Astrocyte of the spinal cord (primary cell): ENCODE data around the gene TTC9C.

ENCODE experiments used
- DNase-seq: peaks from one replicate; pipeline ENCODE4 v3.0.0; 2011; ENCODE audit warnings: low read depth, low spot score
- H3K4me3 ChIP-seq: 2 replicates; pipeline ENCODE4 v1.5.1; 2011; ENCODE audit warnings: low read depth, mild to moderate bottlenecking, low read length, moderate library complexity
- in situ Hi-C: cut with HindIII; loops from 2 replicates; pipeline ENCODE4 v1.10.0; 2017; ENCODE audit warnings: low sequenced_read_pairs
- TF ChIP-seq, protein P1 (sequence below): IDR thresholded peaks from 2 replicates; pipeline ENCODE4 v1.5.1; 2012; ENCODE audit warnings: low read depth, mild to moderate bottlenecking, low read length, inconsistent platforms

The TTC9C gene, protein sequence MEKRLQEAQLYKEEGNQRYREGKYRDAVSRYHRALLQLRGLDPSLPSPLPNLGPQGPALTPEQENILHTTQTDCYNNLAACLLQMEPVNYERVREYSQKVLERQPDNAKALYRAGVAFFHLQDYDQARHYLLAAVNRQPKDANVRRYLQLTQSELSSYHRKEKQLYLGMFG

DNA sequence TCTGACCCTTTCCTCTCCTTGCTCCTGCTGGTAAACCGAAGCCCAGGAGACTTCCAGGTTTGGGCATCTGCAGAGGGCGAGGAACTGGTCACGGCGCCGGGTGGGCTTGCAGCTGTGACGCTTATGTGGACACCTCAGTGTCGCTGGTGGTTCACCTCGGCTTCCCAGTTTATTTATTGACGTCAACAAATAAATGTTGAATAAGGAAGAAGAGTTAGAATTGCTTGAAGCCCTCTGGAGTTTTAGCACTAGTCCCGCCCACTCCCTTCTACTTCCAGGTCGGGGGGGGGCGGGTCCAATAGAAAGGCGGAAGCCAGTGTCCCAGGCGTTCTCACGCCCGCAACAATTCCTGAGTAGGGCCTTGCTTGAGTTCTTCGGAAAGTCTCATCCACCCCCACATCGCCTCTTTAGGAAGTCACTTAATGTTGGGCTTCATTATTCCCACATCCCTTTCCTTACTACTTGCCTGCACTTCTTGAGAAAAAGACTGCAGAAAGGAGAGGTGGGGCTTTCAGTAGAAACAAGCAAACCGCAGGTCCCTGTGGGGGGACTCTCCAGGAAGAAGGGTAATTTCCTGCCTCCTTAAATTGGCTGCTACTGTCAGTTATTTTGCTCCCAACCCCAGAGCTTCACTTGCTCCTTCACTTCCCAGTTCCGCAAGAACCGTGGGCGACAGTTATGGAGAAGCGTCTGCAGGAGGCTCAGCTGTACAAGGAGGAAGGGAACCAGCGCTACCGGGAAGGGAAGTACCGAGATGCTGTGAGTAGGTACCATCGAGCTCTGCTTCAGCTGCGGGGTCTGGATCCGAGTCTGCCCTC is at the start of gene TTC9C:
TTC9C (plus strand) TSS at position 316 of the 818 bp plus-strand sequence; CDS start at position 679, 363 bp downstream.
- in situ Hi-C loops = no loop called here
- peak; percentile 90 for DNase-seq
- TF ChIP-seq, protein P1, sequence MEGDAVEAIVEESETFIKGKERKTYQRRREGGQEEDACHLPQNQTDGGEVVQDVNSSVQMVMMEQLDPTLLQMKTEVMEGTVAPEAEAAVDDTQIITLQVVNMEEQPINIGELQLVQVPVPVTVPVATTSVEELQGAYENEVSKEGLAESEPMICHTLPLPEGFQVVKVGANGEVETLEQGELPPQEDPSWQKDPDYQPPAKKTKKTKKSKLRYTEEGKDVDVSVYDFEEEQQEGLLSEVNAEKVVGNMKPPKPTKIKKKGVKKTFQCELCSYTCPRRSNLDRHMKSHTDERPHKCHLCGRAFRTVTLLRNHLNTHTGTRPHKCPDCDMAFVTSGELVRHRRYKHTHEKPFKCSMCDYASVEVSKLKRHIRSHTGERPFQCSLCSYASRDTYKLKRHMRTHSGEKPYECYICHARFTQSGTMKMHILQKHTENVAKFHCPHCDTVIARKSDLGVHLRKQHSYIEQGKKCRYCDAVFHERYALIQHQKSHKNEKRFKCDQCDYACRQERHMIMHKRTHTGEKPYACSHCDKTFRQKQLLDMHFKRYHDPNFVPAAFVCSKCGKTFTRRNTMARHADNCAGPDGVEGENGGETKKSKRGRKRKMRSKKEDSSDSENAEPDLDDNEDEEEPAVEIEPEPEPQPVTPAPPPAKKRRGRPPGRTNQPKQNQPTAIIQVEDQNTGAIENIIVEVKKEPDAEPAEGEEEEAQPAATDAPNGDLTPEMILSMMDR = no peak
- H3K4me3 ChIP-seq = peak within 1 kb of the TSS; percentile 78

DNA sequence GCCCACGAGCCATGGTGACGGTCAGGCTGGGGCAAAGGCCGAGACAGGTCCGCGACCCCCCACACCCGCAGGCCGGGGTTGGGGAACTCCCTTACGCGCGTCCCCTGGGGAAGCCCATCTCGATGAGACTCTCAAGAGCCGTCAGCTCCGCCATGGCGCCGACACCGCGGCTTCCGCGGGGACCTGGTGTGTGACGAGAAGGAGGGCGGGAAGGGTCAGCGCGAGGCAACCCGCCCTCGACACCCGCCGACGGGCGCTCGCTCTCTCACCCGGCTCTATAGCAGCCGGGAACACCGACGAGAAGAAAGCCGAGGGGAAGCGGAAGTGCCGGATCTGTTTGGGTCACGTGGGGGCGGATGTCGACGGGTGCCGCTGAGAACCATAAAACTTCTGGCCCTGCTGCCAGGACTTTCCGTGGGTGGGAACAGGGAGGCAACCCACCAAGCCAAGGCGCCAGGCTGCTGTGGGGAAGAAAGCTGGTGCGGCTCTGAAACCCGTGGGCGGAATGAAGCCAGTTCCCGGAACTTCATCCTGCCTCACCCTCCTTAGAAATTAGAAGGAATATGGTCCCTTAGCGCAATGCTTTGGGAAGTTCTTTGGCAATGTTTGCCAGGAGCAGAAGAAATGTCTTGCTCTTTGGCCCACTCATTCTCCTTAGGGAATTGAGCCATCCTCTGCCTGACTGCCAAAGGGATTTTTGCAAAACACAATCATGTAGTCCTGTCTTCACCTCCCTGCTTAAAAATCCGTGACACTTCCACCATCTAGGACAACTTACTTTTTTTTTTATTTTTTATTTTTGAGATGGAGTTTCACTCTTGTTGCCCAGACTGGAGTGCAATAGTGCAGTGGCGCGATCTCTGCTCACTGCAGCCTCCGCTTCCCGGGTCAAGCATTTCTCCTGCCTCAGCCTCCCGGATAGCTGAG is 49.3 kb upstream of the TTC9C start, which contains the start of gene UBXN1:
UBXN1 (minus strand) TSS at position 304 of the 927 bp plus-strand sequence; CDS start at position 154, 150 bp downstream.
- H3K4me3 ChIP-seq = peak within 1 kb of the TSS; percentile 99
- TF ChIP-seq, protein P1 = no peak
- in situ Hi-C loops = no loop called here
- peak; percentile 86 for DNase-seq

DNA sequence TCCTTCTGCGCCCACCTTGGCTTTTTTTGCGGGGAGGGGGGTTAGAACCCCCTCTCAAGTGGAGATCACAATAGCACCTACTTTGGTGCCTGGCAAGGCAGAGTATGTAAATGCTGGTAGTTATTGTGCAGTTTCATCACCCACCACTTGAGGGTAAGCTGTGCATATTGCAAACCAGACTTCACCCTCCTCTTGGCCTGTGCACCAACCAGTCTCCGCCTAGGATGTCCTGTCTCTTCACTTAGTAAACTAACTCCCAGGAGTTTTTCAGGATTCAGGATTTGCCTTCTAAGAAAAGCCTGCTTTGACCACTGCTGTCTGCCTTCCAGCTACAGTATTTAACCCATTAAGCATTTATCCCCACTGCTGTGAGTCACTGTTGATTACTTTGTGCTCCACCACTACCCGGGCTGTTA is 47.5 kb upstream of the TTC9C start:
- TF ChIP-seq, protein P1 = peak; percentile 64
- DNase-seq = peak; percentile 75
- H3K4me3 ChIP-seq = no peak overlapping the region
- in situ Hi-C loops = no loop called here

DNA sequence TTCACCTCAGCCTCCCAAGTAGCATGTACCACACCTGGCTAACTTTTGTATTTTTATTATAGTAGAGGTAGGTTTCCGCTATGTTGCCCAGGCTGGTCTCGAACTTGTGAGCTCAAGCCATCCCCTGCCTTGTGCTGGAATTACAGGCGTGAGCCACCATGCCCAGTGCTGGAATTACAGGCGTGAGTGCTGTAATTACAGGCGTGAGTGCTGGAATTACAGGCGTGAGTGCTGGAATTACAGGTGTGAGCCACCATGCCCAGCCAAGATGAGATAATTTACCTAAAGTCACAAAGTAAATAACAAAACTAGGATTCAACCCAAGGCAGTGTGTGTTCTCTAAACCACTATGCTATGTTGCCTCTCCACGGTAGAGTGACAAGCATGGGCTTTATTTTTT is 45.8 kb upstream of the TTC9C start:
- no peak overlapping the region for H3K4me3 ChIP-seq
- TF ChIP-seq, protein P1 = no peak
- no peak for DNase-seq
- in situ Hi-C loops = no loop called here

DNA sequence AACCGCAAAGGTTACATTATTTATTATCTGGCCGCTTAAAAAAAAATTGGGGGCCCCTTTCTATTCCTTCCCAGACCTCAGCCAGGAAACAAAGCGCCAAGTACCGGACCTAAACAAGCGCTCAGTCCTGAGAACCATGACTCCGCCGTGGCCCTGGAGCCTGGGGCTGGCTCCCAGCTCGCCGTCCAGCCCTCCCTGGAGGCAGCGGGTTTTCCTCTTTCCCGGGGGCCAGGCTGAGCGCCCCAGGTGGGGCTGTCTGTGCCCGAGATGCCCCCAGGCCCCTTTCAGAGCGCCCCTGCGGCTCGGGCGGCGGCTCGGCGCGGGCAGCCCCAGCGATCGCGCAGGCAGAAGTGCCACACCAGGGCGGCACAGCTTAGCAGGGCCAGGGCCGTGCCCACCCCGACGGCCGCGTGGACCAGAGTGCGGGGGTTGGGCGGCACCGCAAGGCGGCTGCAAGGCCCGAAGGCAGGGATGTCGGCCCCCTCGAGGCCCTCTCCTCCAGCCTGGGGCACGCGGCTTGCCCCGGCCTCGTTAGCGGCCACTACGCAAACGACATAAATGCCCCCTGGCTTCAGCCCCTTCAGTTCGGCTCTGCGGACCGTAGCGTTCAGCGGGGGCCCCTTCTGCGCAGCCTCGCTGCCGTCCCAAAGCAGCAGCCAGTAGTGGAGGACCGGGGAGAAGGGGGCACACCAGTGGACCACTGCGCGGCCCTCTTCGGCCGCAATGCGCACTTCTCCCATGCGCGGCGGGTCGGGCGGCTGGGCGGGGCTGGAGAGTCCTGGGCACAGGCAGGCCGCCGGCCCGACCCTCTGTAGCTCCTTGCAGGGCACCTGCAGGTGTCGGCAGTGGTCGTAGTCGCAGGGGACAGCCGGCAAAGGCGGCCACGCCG is 40.5 kb upstream of the TTC9C start:
- in situ Hi-C loops = no loop called here
- H3K4me3 ChIP-seq = no peak overlapping the region
- DNase-seq = no peak
- TF ChIP-seq, protein P1 = no peak
